ENCODE results near the gene WIZ. TPM values are rescaled to one million over a fixed set of nuclear protein-coding genes. Genes with fewer than 3 reads are reported as not detected.

WIZ gene
- total RNA-seq, 2 donors from 2014 or later, result 55.9 to 93.3 TPM

DNA sequence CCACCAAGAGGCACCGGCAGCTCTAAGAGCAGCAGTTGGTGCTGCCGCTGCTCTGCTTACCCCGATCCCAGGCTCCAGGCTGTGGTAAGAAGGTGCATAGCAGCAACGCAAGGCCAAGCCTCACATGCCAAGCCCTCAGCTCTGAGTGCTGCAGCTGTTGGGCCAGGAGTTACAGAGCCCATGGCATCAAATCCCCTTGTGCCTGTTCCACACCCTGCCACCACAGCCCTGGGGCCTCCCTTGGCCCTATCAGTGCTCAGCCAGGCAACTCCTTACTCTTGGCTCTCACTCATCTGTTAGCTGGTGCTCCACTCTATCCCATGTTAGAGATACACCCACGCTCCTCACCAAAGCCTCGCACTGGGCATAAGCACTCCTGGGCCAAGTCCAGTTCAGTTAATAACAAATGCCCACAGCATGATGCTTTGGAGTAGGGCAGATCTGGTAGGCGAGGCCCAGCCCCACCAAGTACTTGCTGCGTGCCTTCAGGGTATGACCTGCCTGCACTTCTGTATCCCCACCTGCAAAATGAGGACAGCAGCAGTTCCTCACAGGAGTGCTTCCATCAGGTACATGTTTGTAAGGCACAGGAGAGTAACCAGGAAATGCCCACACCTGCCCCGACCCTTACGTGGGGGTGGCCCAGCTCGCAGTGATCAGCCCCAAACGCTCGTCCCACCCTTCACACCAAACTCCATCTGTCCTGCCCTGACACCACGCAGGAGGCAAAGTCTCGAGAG is 47.2 kb downstream of the WIZ start:
- H3K9me3 ChIP-seq, result no peaks in the 10 kb centered on the region
- DNase-seq (ENCODE audit: low spot score), result no peak
- H3K36me3 ChIP-seq, result peaks cover 13 to 30% of the 10 kb centered on the region in 2 donors
- 87% methylated on average over 15 of the region's 15 CpGs for WGBS
- H3K4me1 ChIP-seq (replicated peaks), result no peaks in the 10 kb centered on the region
- H3K27me3 ChIP-seq (replicated peaks; ENCODE audit: insufficient read depth), result no peaks in the 10 kb centered on the region
- H3K4me3 ChIP-seq, result no peak overlapping the region
- TF ChIP-seq POLR2AphosphoS5 (IDR thresholded peaks at IDR 0.05), result no peak
- intact Hi-C loops (cut with DNase I), result no loop called here
- H3K27ac ChIP-seq, result peak overlapping the region; percentile 19 to 62

DNA sequence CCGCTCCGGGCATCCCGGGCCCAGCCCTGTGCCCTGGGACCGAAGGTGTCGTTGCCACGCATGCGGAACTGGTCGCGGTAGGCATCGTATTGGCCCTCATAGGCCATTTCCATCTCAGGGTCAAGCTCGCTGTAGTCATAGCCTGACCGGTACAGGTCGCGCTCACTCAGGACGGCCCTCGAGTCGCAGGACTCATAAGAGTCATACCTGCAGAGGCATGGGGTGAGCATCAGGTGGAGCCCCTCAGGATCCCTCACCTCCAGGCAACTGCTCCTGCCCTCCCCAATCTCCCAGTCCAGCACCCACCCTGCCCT is 48.4 kb downstream of the WIZ start:
- TF ChIP-seq POLR2A (IDR thresholded peaks at IDR 0.05) (no peak), POLR2AphosphoS5 (IDR thresholded peaks at IDR 0.05) (no peak)
- TF ChIP-seq, protein P1, sequence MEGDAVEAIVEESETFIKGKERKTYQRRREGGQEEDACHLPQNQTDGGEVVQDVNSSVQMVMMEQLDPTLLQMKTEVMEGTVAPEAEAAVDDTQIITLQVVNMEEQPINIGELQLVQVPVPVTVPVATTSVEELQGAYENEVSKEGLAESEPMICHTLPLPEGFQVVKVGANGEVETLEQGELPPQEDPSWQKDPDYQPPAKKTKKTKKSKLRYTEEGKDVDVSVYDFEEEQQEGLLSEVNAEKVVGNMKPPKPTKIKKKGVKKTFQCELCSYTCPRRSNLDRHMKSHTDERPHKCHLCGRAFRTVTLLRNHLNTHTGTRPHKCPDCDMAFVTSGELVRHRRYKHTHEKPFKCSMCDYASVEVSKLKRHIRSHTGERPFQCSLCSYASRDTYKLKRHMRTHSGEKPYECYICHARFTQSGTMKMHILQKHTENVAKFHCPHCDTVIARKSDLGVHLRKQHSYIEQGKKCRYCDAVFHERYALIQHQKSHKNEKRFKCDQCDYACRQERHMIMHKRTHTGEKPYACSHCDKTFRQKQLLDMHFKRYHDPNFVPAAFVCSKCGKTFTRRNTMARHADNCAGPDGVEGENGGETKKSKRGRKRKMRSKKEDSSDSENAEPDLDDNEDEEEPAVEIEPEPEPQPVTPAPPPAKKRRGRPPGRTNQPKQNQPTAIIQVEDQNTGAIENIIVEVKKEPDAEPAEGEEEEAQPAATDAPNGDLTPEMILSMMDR (IDR thresholded peaks at IDR 0.05), result no peak
- Histone ChIP-seq H3K9me3 (no peaks in the 10 kb centered on the region), H3K36me3 (peaks cover 13 to 42% of the 10 kb centered on the region in 2 donors), H3K27ac (peak overlapping the region; percentile 19 to 37), H3K4me1 (replicated peaks) (no peaks in the 10 kb centered on the region), H3K4me3 (no peak overlapping the region), H3K27me3 (replicated peaks; ENCODE audit: insufficient read depth) (no peaks in the 10 kb centered on the region)
- WGBS, result 85% methylated on average over 17 of the region's 17 CpGs
- DNase-seq (ENCODE audit: low spot score), result no peak
- intact Hi-C loops (cut with DNase I), result no loop called here

DNA sequence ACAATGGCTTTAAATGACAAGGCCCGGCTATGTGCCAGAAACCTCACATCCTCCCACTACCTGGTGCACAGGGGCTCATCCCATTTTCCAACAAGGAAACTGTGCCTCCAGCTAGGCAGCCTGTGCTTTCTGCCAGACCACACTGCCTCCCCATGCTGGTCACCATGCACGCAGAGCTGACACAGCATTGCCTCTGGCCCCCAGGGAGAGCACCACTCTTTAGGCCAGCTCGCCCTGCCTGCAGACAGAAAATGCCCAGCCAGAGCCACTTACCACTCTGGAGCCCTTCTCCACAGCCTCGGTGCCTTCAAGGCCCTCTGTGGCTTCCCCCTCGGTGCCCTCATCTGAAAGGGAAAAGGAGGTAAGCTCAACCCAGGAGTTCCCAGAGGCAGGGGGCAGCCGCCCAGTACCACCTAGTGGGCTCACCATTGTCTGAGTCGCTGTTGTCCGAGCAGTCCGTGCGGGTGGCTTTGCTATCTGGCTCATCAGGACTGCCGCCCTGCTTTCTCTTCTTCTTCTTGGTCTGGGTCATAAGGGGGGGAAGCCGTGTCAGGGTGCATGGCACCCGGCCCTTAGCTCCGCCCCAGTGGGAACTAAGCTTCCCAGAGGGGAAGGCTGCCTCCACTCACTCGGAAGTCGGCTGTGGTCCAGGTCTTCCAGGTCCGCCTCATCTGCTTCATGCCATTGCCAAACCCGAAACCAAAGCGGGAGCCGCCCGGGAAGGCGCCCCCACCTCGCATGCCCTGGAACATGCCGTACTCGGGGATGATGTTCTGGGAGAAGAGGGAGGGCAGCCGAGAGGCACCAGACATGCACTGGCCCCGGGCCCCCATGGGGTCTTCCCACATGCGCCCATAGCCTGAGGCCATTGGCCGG is 49.0 kb downstream of the WIZ start:
- no peaks in the 10 kb centered on the region for H3K4me1 ChIP-seq (replicated peaks)
- peak overlapping the region in 1 of 2 donors; percentile 37 for H3K27ac ChIP-seq

DNA sequence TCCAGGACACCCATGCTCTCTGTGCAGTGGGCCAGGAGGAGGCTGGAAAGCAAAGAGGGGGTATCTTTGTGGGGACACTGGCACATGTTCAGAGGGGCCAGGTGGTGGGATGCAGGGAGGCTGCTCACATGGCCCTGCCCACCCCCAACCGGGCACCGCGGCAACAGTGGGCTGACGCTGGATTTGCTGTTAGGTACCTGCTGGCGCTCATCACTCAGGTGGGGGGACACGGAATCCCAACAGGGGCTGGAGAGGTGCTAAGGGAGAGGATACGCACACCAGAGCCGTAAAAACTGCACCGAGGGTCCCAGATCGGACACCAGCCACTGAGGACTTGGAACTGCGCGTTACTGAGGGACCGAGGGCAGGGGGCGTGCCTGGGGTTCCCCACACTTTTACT is 50.1 kb downstream of the WIZ start:
- Histone ChIP-seq H3K27me3 (replicated peaks; ENCODE audit: insufficient read depth) (no peaks in the 10 kb centered on the region), H3K4me3 (no peak overlapping the region), H3K36me3 (peaks cover 13 to 43% of the 10 kb centered on the region in 2 donors), H3K4me1 (replicated peaks) (no peaks in the 10 kb centered on the region), H3K27ac (no peak overlapping the region), H3K9me3 (no peaks in the 10 kb centered on the region)
- no peak for DNase-seq (ENCODE audit: low spot score)
- 96% methylated on average over 14 of the region's 14 CpGs for WGBS
- TF ChIP-seq POLR2A (IDR thresholded peaks at IDR 0.05) (no peak), POLR2AphosphoS5 (IDR thresholded peaks at IDR 0.05) (no peak)
- TF ChIP-seq, protein P1 (IDR thresholded peaks at IDR 0.05), result no peak
- intact Hi-C loops (cut with DNase I), result no loop called here

More for the DNA sequence above, 49.0 kb downstream of the WIZ start:
- no peak overlapping the region for H3K4me3 ChIP-seq
- 82% methylated on average over 24 of the region's 29 CpGs for WGBS
- TF ChIP-seq POLR2AphosphoS5 (IDR thresholded peaks at IDR 0.05) (no peak), POLR2A (IDR thresholded peaks at IDR 0.05) (no peak)
- TF ChIP-seq, protein P1 (IDR thresholded peaks at IDR 0.05), result no peak
- no peak for DNase-seq (ENCODE audit: low spot score)
- no peaks in the 10 kb centered on the region for H3K27me3 ChIP-seq (replicated peaks; ENCODE audit: insufficient read depth)
- H3K36me3 ChIP-seq, result peaks cover 13 to 43% of the 10 kb centered on the region in 2 donors
- no peaks in the 10 kb centered on the region for H3K9me3 ChIP-seq
- intact Hi-C loops (cut with DNase I), result no loop called here

DNA sequence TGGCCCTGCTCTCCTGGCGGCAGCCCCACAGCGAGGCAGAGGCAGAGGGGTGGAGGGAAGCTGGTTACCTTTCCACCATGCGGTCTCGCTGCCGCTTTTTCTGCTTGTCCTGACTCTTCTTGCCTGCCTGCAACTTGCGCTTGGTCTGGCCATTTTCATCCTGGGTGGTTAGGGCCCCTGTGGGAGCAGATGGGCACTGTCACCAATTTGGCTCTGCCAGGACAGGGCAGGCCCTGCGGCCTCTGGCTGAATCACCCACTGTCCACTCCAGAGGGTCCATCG is 50.6 kb downstream of the WIZ start:
- H3K9me3 ChIP-seq, result no peaks in the 10 kb centered on the region
- H3K4me3 ChIP-seq, result no peak overlapping the region
- intact Hi-C loops (cut with DNase I), result no loop called here
- no peak for DNase-seq (ENCODE audit: low spot score)
- 90% methylated on average over 8 of the region's 8 CpGs for WGBS
- no peak for TF ChIP-seq POLR2AphosphoS5 (IDR thresholded peaks at IDR 0.05)
- TF ChIP-seq POLR2A (IDR thresholded peaks at IDR 0.05), result no peak
- TF ChIP-seq, protein P1 (IDR thresholded peaks at IDR 0.05), result no peak
- H3K36me3 ChIP-seq, result peaks cover 13 to 43% of the 10 kb centered on the region in 2 donors
- H3K4me1 ChIP-seq (replicated peaks), result no peaks in the 10 kb centered on the region
- no peaks in the 10 kb centered on the region for H3K27me3 ChIP-seq (replicated peaks; ENCODE audit: insufficient read depth)
- H3K27ac ChIP-seq, result no peak overlapping the region

All from prostate gland (tissue), 2 donors.